NCI-H526 (cell line): ENCODE results near the gene INSYN2A.

Experiments used
- DNase-seq, 2 experiments: peaks; one replicate each; lab custom pipeline; 2025; lab: John Stamatoyannopoulos, UW

INSYN2A gene

GRCh38 chr10:127151981-127152699 lies 44.3 kb downstream of the INSYN2A start:
- no peak for DNase-seq

- DNase-seq = no peak
These were observed 44.9 kb downstream of the INSYN2A start for GRCh38 chr10:127151541-127151940.

DNA sequence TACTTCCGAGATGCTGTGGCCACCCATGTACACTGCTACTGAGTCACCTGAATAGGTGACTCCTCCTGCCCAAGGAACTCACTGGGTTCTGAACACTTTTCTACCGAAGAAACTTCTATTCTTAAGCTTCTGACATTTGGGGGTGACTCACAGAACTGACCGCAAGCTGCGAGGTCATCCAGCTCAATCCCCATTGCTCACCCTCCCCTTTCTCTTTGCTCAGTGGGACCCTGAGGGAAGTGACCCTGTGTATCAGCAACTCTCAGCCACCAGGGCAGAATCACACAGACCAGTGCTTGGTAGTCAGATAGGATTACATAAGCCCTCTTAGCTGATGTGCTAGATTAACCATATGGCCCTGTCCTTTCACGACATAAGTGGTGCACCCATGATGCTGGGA lies 46.3 kb downstream of the INSYN2A start:
- DNase-seq = no peak

- DNase-seq = no peak
These were observed 46.8 kb downstream of the INSYN2A start for GRCh38 chr10:127149501-127150081.

- DNase-seq = no peak
These were observed 47.5 kb downstream of the INSYN2A start for GRCh38 chr10:127148933-127149220.

- DNase-seq = no peak
These were observed 48.1 kb downstream of the INSYN2A start for GRCh38 chr10:127148066-127148932.

GRCh38 chr10:127146661-127147060 lies 49.7 kb downstream of the INSYN2A start:
- no peak for DNase-seq
